Peyer's patch (tissue), 4 donors: ENCODE data around the gene DNMT3B. TPM values are rescaled to one million over a fixed set of nuclear protein-coding genes. Genes with fewer than 3 reads are reported as not detected.

ENCODE experiments used
- DNase-seq, 3 donors: peaks; one replicate each; pipeline ENCODE4 v3.0.0-alpha.2; 2017 to 2019
- H3K27ac ChIP-seq, 4 donors: fragments of 200-600 bp; sonication (generic); one replicate each; pipeline ENCODE4 v1.5.1; 2016 to 2019
- H3K27me3 ChIP-seq, 2 donors: fragments of 200-600 bp; sonication (generic); one replicate each; pipeline ENCODE4 v1.5.1; 2019
- H3K36me3 ChIP-seq, 3 donors: fragments of 200-600 bp; sonication (generic); one replicate each; pipeline ENCODE4 v1.5.1; 2016 to 2019
- H3K4me1 ChIP-seq, 4 donors: fragments of 200-600 bp; sonication (generic); one replicate each; pipeline ENCODE4 v1.5.1; 2016 to 2019
- H3K4me3 ChIP-seq, 4 donors: fragments of 200-600 bp; sonication (generic); 1 replicate in 3 of 4; 2 replicates in 1 of 4; pipeline ENCODE4 v1.5.1; 2016 to 2019; ENCODE audit warnings: mild to moderate bottlenecking in 1 of 4
- H3K9me3 ChIP-seq, 4 donors: fragments of 200-600 bp; sonication (generic); one replicate each; pipeline ENCODE4 v1.5.1; 2016 to 2019; ENCODE audit warnings: mild to moderate bottlenecking in 1 of 4
- CTCF ChIP-seq, 6 experiments: fragments of 450-650 bp in 4 of 6; fragments of 200-600 bp in 2 of 6; sonication (generic) in 1 of 6; IDR thresholded peaks; one replicate each; pipeline ENCODE4 v1.5.1; 2017 to 2019; ENCODE audit warnings: antibody characterized with exemption in 6 of 6, mild to moderate bottlenecking in 3 of 6, moderate library complexity in 1 of 6
- POLR2A ChIP-seq, 2 donors: fragments of 450-650 bp; IDR thresholded peaks; one replicate each; pipeline ENCODE4 v1.5.1; 2017; ENCODE audit warnings: antibody characterized with exemption in 2 of 2, mild to moderate bottlenecking in 2 of 2, moderate library complexity in 2 of 2
- total RNA-seq, 4 donors: library from RNA; depleted of rRNA; stranded (reverse); fragments of >200 nt; gene quantifications; one replicate each; pipeline ENCODE4 v1.1.0, GENCODE V29; 2016

Gene DNMT3B
- total RNA-seq, 4 donors from 2014 or later: 0.67 to 4.1 (median 0.86) TPM

DNA sequence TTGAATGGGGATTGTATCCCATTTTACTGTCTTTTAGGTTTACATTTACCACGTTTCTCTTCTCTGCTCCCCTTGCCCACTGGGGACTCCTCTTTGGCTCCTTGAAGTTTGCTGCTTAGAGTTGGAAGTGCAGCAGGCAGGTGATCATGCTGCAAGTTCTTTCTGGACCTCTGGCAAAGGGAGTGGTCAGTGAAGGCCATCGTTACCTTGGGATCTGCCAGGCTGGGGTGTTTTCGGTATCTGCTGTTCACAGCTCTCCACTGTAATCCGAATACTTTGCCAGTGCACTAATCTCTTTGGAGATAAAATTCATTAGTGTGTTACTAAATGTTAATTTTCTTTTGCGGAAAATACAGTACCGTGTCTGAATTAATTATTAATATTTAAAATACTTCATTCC is 87.4 kb downstream of the DNMT3B start:
- Histone ChIP-seq H3K4me1 (no peaks in the 10 kb centered on the region), H3K36me3 (peaks cover 0 to 54% (median 0%) of the 10 kb centered on the region in 3 donors)

DNA sequence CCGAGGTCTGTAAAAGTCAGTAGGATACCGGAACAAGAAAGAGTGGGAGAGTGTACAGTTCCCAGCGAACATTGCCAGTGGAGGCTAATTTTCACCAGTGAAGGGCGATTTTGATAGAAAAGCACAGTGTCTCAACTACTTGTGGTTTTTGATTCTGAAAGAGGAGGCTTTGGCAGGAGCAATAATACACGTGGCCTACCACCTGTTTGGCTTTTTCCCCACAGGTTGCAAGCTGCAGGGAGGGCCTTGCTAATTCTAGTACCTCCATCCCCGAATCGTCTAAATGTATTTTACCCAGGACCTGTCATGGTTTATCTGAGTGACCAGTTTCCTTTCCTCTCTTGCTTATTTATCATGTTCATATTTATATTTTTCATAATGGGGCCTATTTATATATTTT is 93.2 kb downstream of the DNMT3B start:
- TF ChIP-seq POLR2A (IDR thresholded peaks at IDR 0.05): no peak
- no peak for TF ChIP-seq CTCF (IDR thresholded peaks at IDR 0.05)
- H3K27ac ChIP-seq: no peak overlapping the region
- H3K36me3 ChIP-seq: peaks cover 0 to 37% (median 0%) of the 10 kb centered on the region in 3 donors
- no peaks in the 10 kb centered on the region for H3K4me1 ChIP-seq
- DNase-seq: no peak
- H3K4me3 ChIP-seq: no peak overlapping the region
- H3K9me3 ChIP-seq: no peaks in the 10 kb centered on the region
- H3K27me3 ChIP-seq: no peaks in the 10 kb centered on the region

More for the DNA sequence above, 87.4 kb downstream of the DNMT3B start:
- H3K9me3 ChIP-seq: no peaks in the 10 kb centered on the region
- no peak for TF ChIP-seq CTCF (IDR thresholded peaks at IDR 0.05)
- TF ChIP-seq POLR2A (IDR thresholded peaks at IDR 0.05): no peak
- no peak overlapping the region for H3K4me3 ChIP-seq
- DNase-seq: no peak
- H3K27ac ChIP-seq: no peak overlapping the region
- H3K27me3 ChIP-seq: no peaks in the 10 kb centered on the region

GRCh38 chr20:32858189-32858588 is 96.0 kb downstream of the DNMT3B start:
- no peaks in the 10 kb centered on the region for H3K27me3 ChIP-seq

More at GRCh38 chr20:32858189-32858588, 96.0 kb downstream of the DNMT3B start:
- Histone ChIP-seq H3K27ac (no peak overlapping the region), H3K4me1 (no peaks in the 10 kb centered on the region), H3K4me3 (no peak overlapping the region), H3K36me3 (peaks cover 0 to 21% (median 0%) of the 10 kb centered on the region in 3 donors), H3K9me3 (no peaks in the 10 kb centered on the region)
- TF ChIP-seq POLR2A (IDR thresholded peaks at IDR 0.05): no peak
- TF ChIP-seq CTCF (IDR thresholded peaks at IDR 0.05): no peak
- DNase-seq: no peak

Other genes with a start within 250 kb of the DNMT3B start
- gene NOL4L, start 177.1 kb upstream of the DNMT3B start, total RNA-seq: 100 to 1,000 TPM in 2 of 4 donors, 10 to 100 TPM in 2; 44.6 to 134 (median 109) TPM
- not detected for gene C20orf203, start 88.4 kb upstream of the DNMT3B start, total RNA-seq
- gene COMMD7, start 18.9 kb upstream of the DNMT3B start, total RNA-seq: 10 to 100 TPM in 2 of 4 donors, 1 to 10 TPM in 2; 7.9 to 16.3 (median 10.5) TPM
- gene MAPRE1, start 57.6 kb downstream of the DNMT3B start, total RNA-seq: 10 to 100 TPM; 39.2 to 84.2 (median 41.9) TPM
- under 1 TPM in 1 of 4 donors, not detected in 3; 0.83 TPM for gene EFCAB8, start 96.5 kb downstream of the DNMT3B start, total RNA-seq
- not detected for gene SUN5, start 242.0 kb downstream of the DNMT3B start, total RNA-seq
- not detected for gene BPIFB2, start 245.3 kb downstream of the DNMT3B start, total RNA-seq